ENCODE results near the gene CNOT1.

The CNOT1 gene

GRCh38 chr16:58499615-58500351, 129.8 kb downstream of the CNOT1 start, which contains the start of gene NDRG4:
Gene NDRG4, plus strand, starts transcription at chr16:58500143. Its CDS starts 106 bp downstream, at chr16:58500249.
- Mint-ChIP-seq H3K27me3 (ENCODE audit: low read depth, poor library complexity) (peaks cover 14% of the 10 kb centered on the region), H3K36me3 (ENCODE audit: low read depth) (no peaks in the 10 kb centered on the region), H3K4me1 (peaks cover 33% of the 10 kb centered on the region), H3K4me3 (peak within 1 kb of the TSS; percentile 89), H3K9me3 (no peaks in the 10 kb centered on the region), H3K27ac (no peak within 1 kb of the TSS)
- peak; percentile 82 for DNase-seq
- TF ChIP-seq, protein P1, sequence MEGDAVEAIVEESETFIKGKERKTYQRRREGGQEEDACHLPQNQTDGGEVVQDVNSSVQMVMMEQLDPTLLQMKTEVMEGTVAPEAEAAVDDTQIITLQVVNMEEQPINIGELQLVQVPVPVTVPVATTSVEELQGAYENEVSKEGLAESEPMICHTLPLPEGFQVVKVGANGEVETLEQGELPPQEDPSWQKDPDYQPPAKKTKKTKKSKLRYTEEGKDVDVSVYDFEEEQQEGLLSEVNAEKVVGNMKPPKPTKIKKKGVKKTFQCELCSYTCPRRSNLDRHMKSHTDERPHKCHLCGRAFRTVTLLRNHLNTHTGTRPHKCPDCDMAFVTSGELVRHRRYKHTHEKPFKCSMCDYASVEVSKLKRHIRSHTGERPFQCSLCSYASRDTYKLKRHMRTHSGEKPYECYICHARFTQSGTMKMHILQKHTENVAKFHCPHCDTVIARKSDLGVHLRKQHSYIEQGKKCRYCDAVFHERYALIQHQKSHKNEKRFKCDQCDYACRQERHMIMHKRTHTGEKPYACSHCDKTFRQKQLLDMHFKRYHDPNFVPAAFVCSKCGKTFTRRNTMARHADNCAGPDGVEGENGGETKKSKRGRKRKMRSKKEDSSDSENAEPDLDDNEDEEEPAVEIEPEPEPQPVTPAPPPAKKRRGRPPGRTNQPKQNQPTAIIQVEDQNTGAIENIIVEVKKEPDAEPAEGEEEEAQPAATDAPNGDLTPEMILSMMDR (IDR thresholded peaks at IDR 0.05), result no peak

- Mint-ChIP-seq H3K9me3 (no peaks in the 10 kb centered on the region), H3K4me1 (peaks cover 39% of the 10 kb centered on the region), H3K4me3 (no peak overlapping the region), H3K36me3 (ENCODE audit: low read depth) (no peaks in the 10 kb centered on the region), H3K27me3 (ENCODE audit: low read depth, poor library complexity) (peaks cover 14% of the 10 kb centered on the region), H3K27ac (no peak overlapping the region)
- TF ChIP-seq, protein P1 (IDR thresholded peaks at IDR 0.05), result no peak
- DNase-seq, result no peak
Observed at GRCh38 chr16:58499092-58499511, 130.5 kb downstream of the CNOT1 start.

GRCh38 chr16:58498341-58499091, 131.1 kb downstream of the CNOT1 start:
- TF ChIP-seq, protein P1 (IDR thresholded peaks at IDR 0.05), result no peak
- Mint-ChIP-seq H3K36me3 (ENCODE audit: low read depth) (no peaks in the 10 kb centered on the region), H3K27ac (no peak overlapping the region), H3K27me3 (ENCODE audit: low read depth, poor library complexity) (peaks cover 14% of the 10 kb centered on the region), H3K4me1 (peaks cover 42% of the 10 kb centered on the region), H3K4me3 (no peak overlapping the region), H3K9me3 (no peaks in the 10 kb centered on the region)
- no peak for DNase-seq

DNA sequence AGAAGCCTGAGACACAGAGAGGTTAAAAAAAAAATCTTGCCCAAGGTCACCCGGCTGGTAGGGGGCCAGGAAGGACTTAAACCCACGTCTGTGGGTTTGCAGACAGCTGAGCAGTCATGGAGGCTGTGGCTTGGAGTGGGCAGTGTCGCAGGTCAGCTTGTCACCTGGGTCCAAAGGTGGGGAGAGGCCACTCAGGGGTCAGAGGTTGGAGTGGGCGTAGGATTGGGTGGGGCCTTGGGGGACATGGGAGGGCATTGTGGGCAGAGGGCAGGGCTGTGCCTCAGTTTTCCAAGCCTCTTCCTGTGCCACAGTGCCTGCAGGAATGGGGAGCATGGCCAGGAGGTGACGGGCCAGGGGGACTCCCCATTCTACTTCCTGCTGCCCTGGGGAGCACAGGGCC, 131.7 kb downstream of the CNOT1 start:
- Mint-ChIP-seq H3K27ac (no peak overlapping the region), H3K4me1 (peaks cover 46% of the 10 kb centered on the region), H3K9me3 (no peaks in the 10 kb centered on the region), H3K27me3 (ENCODE audit: low read depth, poor library complexity) (peaks cover 13% of the 10 kb centered on the region), H3K4me3 (no peak overlapping the region), H3K36me3 (ENCODE audit: low read depth) (no peaks in the 10 kb centered on the region)
- TF ChIP-seq, protein P1 (IDR thresholded peaks at IDR 0.05), result no peak
- DNase-seq, result no peak

- no peaks in the 10 kb centered on the region for H3K36me3 Mint-ChIP-seq (ENCODE audit: low read depth)
- H3K9me3 Mint-ChIP-seq, result no peaks in the 10 kb centered on the region
- no peak overlapping the region for H3K4me3 Mint-ChIP-seq
- no peak overlapping the region for H3K27ac Mint-ChIP-seq
- H3K27me3 Mint-ChIP-seq (ENCODE audit: low read depth, poor library complexity), result peaks cover 9% of the 10 kb centered on the region
- DNase-seq, result no peak
- peaks cover 51% of the 10 kb centered on the region for H3K4me1 Mint-ChIP-seq
- TF ChIP-seq, protein P1 (IDR thresholded peaks at IDR 0.05), result no peak
Observed at GRCh38 chr16:58497468-58497867, 132.2 kb downstream of the CNOT1 start.

Data from nephron progenitor cell (in vitro differentiated cells).